DND-41 (cell line): Measurements from ENCODE around the gene GRK3.

ENCODE experiments used
- EZH2 ChIP-seq: IDR thresholded peaks from 3 replicates; pipeline ENCODE4 v1.6.1; 2012; ENCODE audit warnings: borderline replicate concordance, low read depth, mild to moderate bottlenecking, moderate library complexity, low read length, inconsistent platforms; ENCODE audit not compliant: severe bottlenecking
- TF ChIP-seq, protein P1 (sequence below): IDR thresholded peaks from 2 replicates; pipeline ENCODE4 v1.5.1; 2012; ENCODE audit warnings: borderline replicate concordance, low read length, moderate library complexity, mild to moderate bottlenecking; ENCODE audit not compliant: poor library complexity, severe bottlenecking; ENCODE audit errors: extremely low read depth

DNA sequence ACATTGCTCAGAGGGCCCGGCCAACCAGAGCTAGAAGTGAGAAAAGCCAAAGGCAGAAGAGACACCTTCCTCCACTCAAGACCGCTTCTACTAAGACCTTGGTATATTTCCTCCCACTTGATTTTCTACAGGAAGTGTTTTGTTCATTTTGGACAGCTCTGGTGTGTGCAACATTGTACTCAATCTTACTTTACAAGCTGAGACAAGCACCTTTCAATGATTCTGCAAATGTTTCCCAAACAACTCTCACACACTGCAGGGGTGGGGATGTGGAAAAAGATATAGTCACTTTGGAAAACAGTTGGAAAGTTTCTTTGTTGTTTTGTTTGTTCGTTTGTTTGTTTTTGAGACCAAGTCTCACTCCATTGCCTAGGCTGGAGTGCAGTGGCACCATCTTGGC is 193.2 kb downstream of the GRK3 start:
- TF ChIP-seq, protein P1, sequence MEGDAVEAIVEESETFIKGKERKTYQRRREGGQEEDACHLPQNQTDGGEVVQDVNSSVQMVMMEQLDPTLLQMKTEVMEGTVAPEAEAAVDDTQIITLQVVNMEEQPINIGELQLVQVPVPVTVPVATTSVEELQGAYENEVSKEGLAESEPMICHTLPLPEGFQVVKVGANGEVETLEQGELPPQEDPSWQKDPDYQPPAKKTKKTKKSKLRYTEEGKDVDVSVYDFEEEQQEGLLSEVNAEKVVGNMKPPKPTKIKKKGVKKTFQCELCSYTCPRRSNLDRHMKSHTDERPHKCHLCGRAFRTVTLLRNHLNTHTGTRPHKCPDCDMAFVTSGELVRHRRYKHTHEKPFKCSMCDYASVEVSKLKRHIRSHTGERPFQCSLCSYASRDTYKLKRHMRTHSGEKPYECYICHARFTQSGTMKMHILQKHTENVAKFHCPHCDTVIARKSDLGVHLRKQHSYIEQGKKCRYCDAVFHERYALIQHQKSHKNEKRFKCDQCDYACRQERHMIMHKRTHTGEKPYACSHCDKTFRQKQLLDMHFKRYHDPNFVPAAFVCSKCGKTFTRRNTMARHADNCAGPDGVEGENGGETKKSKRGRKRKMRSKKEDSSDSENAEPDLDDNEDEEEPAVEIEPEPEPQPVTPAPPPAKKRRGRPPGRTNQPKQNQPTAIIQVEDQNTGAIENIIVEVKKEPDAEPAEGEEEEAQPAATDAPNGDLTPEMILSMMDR = no peak
- no peak for TF ChIP-seq EZH2
